ENCODE measurements around the gene FOXE1.

- TF ChIP-seq EZH2 (IDR thresholded peaks at IDR 0.05; ENCODE audit: borderline replicate concordance, low read depth, low read length, severe bottlenecking) = no peak
- TF ChIP-seq, protein P1, sequence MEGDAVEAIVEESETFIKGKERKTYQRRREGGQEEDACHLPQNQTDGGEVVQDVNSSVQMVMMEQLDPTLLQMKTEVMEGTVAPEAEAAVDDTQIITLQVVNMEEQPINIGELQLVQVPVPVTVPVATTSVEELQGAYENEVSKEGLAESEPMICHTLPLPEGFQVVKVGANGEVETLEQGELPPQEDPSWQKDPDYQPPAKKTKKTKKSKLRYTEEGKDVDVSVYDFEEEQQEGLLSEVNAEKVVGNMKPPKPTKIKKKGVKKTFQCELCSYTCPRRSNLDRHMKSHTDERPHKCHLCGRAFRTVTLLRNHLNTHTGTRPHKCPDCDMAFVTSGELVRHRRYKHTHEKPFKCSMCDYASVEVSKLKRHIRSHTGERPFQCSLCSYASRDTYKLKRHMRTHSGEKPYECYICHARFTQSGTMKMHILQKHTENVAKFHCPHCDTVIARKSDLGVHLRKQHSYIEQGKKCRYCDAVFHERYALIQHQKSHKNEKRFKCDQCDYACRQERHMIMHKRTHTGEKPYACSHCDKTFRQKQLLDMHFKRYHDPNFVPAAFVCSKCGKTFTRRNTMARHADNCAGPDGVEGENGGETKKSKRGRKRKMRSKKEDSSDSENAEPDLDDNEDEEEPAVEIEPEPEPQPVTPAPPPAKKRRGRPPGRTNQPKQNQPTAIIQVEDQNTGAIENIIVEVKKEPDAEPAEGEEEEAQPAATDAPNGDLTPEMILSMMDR (IDR thresholded peaks at IDR 0.05; ENCODE audit: borderline replicate concordance, extremely low read depth, low read length, poor library complexity, severe bottlenecking) = no peak
These were observed 6.7 kb upstream of the FOXE1 start for GRCh38 chr9:97846347-97846746.

Measured in DND-41 (cell line).